ENCODE data around the gene PCDHB3. TPM values are rescaled to one million over a fixed set of nuclear protein-coding genes. Genes with fewer than 3 reads are reported as not detected.
A peak's percentile ranks its signal among the peaks of the same experiment; 100 is the strongest.
"Not testable (repeated sequence)": the region's sequence is repeated elsewhere in the genome, so short reads cannot be mapped to it uniquely, and the experiment has no call there.

The PCDHB3 gene
- total RNA-seq, 4 donors from 2014 or later: 0.78 to 2.3 (median 2.0) TPM

GRCh38 chr5:141127305-141127704 lies 27.0 kb downstream of the PCDHB3 start:
- Histone ChIP-seq H3K9me3 (peaks cover 0 to 59% (median 0%) of the 10 kb centered on the region in 3 donors), H3K36me3 (peaks cover 0 to 5% of the 10 kb centered on the region in 2 donors), H3K4me3 (no peak overlapping the region), H3K27ac (no peak overlapping the region), H3K4me1 (no peaks in the 10 kb centered on the region), H3K27me3 (peaks cover 25% of the 10 kb centered on the region)
- WGBS, 2 donors (ENCODE audit: low coverage in 1 of 2): 83 to 93% methylated on average over 1 of the region's 1 CpG
- no peak for ATAC-seq
- TF ChIP-seq CTCF (IDR thresholded peaks at IDR 0.05) (no peak), POLR2A (IDR thresholded peaks at IDR 0.05) (no peak)

GRCh38 chr5:141135030-141135717 lies 34.9 kb downstream of the PCDHB3 start, which contains the start of gene PCDHB5:
Gene PCDHB5, plus strand, starts transcription at chr5:141135206. Its CDS starts 229 bp downstream, at chr5:141135435.
- peaks cover 0 to 89% (median 2%) of the 10 kb centered on the region in 3 donors for H3K9me3 ChIP-seq
- ATAC-seq: no peak
- TF ChIP-seq CTCF (IDR thresholded peaks at IDR 0.05) (peak in 3 of 4 experiments; percentile 22 to 48 (median 26)), EP300 (IDR thresholded peaks at IDR 0.05) (no peak), POLR2A (IDR thresholded peaks at IDR 0.05) (no peak)

GRCh38 chr5:141135718-141136266 lies 35.5 kb downstream of the PCDHB3 start:
- ATAC-seq: no peak
- no peak overlapping the region for H3K27ac ChIP-seq
- H3K4me3 ChIP-seq: peak overlapping the region; percentile 34 to 43
- WGBS, 2 donors (ENCODE audit: low coverage in 1 of 2): 54 to 65% methylated on average over 19 of the region's 19 CpGs
- no peaks in the 10 kb centered on the region for H3K36me3 ChIP-seq
- TF ChIP-seq POLR2AphosphoS5 (IDR thresholded peaks at IDR 0.05): no peak
- no peak for TF ChIP-seq EP300 (IDR thresholded peaks at IDR 0.05)
- TF ChIP-seq CTCF (IDR thresholded peaks at IDR 0.05): no peak
- TF ChIP-seq POLR2A (IDR thresholded peaks at IDR 0.05): no peak
- H3K27me3 ChIP-seq: peaks cover 18% of the 10 kb centered on the region
- H3K4me1 ChIP-seq: no peaks in the 10 kb centered on the region
- H3K9me3 ChIP-seq: peaks cover 0 to 89% (median 2%) of the 10 kb centered on the region in 3 donors

More at GRCh38 chr5:141135030-141135717, 34.9 kb downstream of the PCDHB3 start, which contains the start of gene PCDHB5:
- Histone ChIP-seq H3K4me3 (peak within 1 kb of the TSS; percentile 34 to 43), H3K36me3 (no peaks in the 10 kb centered on the region), H3K4me1 (no peaks in the 10 kb centered on the region), H3K27ac (peak within 1 kb of the TSS in 1 of 4 donors; percentile 14), H3K27me3 (peaks cover 18% of the 10 kb centered on the region)
- WGBS, 2 donors (ENCODE audit: low coverage in 1 of 2): 13 to 15% methylated on average over 18 to 22 of the region's 22 CpGs

- not testable (repeated sequence) for ATAC-seq
Observed at GRCh38 chr5:141137346-141137745, 37.1 kb downstream of the PCDHB3 start.

GRCh38 chr5:141149812-141150211 lies 49.5 kb downstream of the PCDHB3 start, which contains the start of gene PCDHB6:
Gene PCDHB6, plus strand, starts transcription at chr5:141150057. Its CDS starts 201 bp downstream, at chr5:141150258.
- Histone ChIP-seq H3K36me3 (no peaks in the 10 kb centered on the region), H3K4me3 (peak within 1 kb of the TSS in 1 of 2 donors; percentile 6), H3K9me3 (peaks cover 0 to 89% (median 0%) of the 10 kb centered on the region in 3 donors), H3K27ac (no peak within 1 kb of the TSS), H3K4me1 (no peaks in the 10 kb centered on the region), H3K27me3 (peaks cover 43% of the 10 kb centered on the region)
- peak in 1 of 4 experiments; percentile 27 for TF ChIP-seq CTCF (IDR thresholded peaks at IDR 0.05)
- TF ChIP-seq EP300 (IDR thresholded peaks at IDR 0.05): no peak
- WGBS, 2 donors (ENCODE audit: low coverage in 1 of 2): 15 to 26% methylated on average over 18 of the region's 18 CpGs
- ATAC-seq: no peak

More at GRCh38 chr5:141137346-141137745, 37.1 kb downstream of the PCDHB3 start:
- H3K4me3 ChIP-seq, H3K36me3 ChIP-seq, H3K27ac ChIP-seq, H3K4me1 ChIP-seq: not testable (repeated sequence)
- peaks cover 18% of the 10 kb centered on the region for H3K27me3 ChIP-seq
- WGBS, 2 donors (ENCODE audit: low coverage in 1 of 2): 83% methylated on average over 5 of the region's 34 CpGs; no CpG with 5 or more reads in 1 of the 2 donors
- H3K9me3 ChIP-seq: peaks cover 0 to 96% (median 2%) of the 10 kb centered on the region in 3 donors

Data from gastroesophageal sphincter (tissue), 4 donors.